ENCODE data around the gene LYPD6B. TPM values are rescaled to one million over a fixed set of nuclear protein-coding genes. Genes with fewer than 3 reads are reported as not detected.

The LYPD6B gene
- total RNA-seq, 1 experiment from 2014 or later, result 6.1 TPM

DNA sequence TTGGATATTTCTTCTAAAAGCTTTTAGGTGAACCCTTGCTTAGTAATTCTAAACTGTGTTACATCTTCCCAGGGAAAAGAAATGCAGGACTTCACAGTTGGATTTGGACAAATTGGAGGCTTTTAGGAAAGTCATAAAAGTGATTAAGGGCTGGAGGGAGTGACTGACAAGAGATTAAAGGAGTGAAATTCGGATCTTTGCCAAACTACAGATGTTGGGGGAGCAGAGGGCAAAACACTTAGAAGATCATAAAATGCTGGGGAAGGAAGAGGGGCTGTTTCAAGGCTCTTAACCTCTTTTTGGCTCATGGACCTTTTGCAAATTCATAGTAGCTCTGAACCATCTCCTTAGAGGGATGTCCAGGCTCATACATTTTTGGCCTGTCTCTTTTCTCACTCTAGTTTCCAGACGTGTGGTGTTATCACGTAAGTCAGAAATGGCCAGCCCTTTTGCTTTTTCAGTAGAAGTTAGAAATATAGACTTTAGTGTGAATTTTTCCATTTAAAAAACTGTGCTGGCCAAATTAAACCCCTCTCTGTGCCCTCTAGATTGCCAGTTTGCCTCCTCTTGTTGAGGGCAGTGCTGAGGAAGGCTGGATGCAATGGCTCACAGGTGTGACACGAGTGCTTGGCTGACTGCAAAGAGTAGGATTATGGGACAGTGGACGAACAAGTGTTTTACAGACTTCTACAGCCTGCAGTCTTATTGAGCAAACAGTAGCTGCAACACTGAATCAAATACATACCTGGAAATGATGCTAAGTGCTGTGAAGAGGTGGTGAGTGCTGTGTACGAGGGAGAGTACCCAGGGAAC lies 109.9 kb downstream of the LYPD6B start:
- Histone ChIP-seq H3K9me2 (ENCODE audit: insufficient read depth) (no peaks in the 10 kb centered on the region), H3K9ac (ENCODE audit: low read length) (no peak overlapping the region), H4K20me1 (ENCODE audit: insufficient read depth) (no peaks in the 10 kb centered on the region), H3K27ac (ENCODE audit: low read depth, low read length) (no peak overlapping the region), H3K4me2 (ENCODE audit: low read length) (no peak overlapping the region), H3K9me3 (ENCODE audit: control insufficient read depth in 1 of 2, insufficient read depth in 1 of 2, low read depth in 1 of 2, low read length in 2 of 2) (no peaks in the 10 kb centered on the region), H2AFZ (ENCODE audit: low read depth, low read length, poor library complexity, severe bottlenecking) (no peak overlapping the region), H3K79me2 (ENCODE audit: insufficient read depth, low read length) (no peaks in the 10 kb centered on the region), H3K36me3 (ENCODE audit: control insufficient read depth in 1 of 2, insufficient read depth in 2 of 2, low read length in 2 of 2) (no peaks in the 10 kb centered on the region), H3K27me3 (ENCODE audit: insufficient read depth, low read length) (no peaks in the 10 kb centered on the region), H3K4me1 (ENCODE audit: control insufficient read depth in 1 of 2, insufficient read depth in 2 of 2, low read length in 2 of 2) (no peaks in the 10 kb centered on the region), H3K4me3 (replicated peaks in 1 of 2; ENCODE audit: low read depth in 1 of 2, low read length in 2 of 2) (no peak overlapping the region)
- DNase-seq (ENCODE audit: low read depth, low spot score) (no peak), ATAC-seq (no peak)
- RAD21 ChIA-PET (ENCODE audit: low non-redundant PET in 1 of 2, low total read pairs in 2 of 2, uncharacterized antibody in 2 of 2, unreplicated experiment in 2 of 2), result no interaction called here
- TF ChIP-seq EZH2 (IDR thresholded peaks at IDR 0.05), result no peak
- intact Hi-C loops (cut with micrococcal nuclease), result no loop called here
- BruUV-seq (replicated peaks), result no TSS peak
- CTCF ChIA-PET, result no interaction called here
- POLR2A ChIA-PET, result no interaction called here

DNA sequence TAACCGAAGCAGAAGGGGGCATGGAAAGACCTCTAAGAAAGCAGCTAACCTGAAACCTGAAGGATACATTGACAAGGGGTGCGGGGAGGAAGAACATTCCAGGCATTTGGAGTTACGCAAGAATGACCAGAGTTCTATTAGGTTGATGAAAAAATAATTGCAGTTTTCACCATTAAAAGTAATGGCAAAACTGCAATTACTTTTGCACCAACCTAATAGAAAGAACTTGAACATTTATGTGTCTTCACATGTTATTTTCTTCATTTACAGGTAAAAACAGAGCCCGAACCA lies 110.5 kb downstream of the LYPD6B start:
- Histone ChIP-seq H3K79me2 (ENCODE audit: insufficient read depth, low read length) (no peaks in the 10 kb centered on the region), H3K36me3 (ENCODE audit: control insufficient read depth in 1 of 2, insufficient read depth in 2 of 2, low read length in 2 of 2) (no peaks in the 10 kb centered on the region), H3K4me3 (replicated peaks in 1 of 2; ENCODE audit: low read depth in 1 of 2, low read length in 2 of 2) (no peak overlapping the region), H3K4me2 (ENCODE audit: low read length) (no peak overlapping the region), H4K20me1 (ENCODE audit: insufficient read depth) (no peaks in the 10 kb centered on the region), H3K9me3 (ENCODE audit: control insufficient read depth in 1 of 2, insufficient read depth in 1 of 2, low read depth in 1 of 2, low read length in 2 of 2) (no peaks in the 10 kb centered on the region), H3K4me1 (ENCODE audit: control insufficient read depth in 1 of 2, insufficient read depth in 2 of 2, low read length in 2 of 2) (no peaks in the 10 kb centered on the region), H3K9me2 (ENCODE audit: insufficient read depth) (no peaks in the 10 kb centered on the region), H2AFZ (ENCODE audit: low read depth, low read length, poor library complexity, severe bottlenecking) (no peak overlapping the region), H3K9ac (ENCODE audit: low read length) (no peak overlapping the region), H3K27me3 (ENCODE audit: insufficient read depth, low read length) (no peaks in the 10 kb centered on the region), H3K27ac (ENCODE audit: low read depth, low read length) (no peak overlapping the region)
- DNase-seq (ENCODE audit: low read depth, low spot score) (no peak), ATAC-seq (no peak)
- CTCF ChIA-PET, result no interaction called here
- intact Hi-C loops (cut with micrococcal nuclease), result no loop called here
- TF ChIP-seq SRF (IDR thresholded peaks at IDR 0.05; ENCODE audit: low read depth) (no peak), ELF1 (IDR thresholded peaks at IDR 0.05; ENCODE audit: borderline replicate concordance, low read depth) (no peak), POLR2AphosphoS5 (IDR thresholded peaks at IDR 0.05; ENCODE audit: low read depth, low read length) (no peak), YY1 (IDR thresholded peaks at IDR 0.05; ENCODE audit: extremely low read depth, insufficient replicate concordance, low read depth, low read length) (no peak), TCF7L2 (IDR thresholded peaks at IDR 0.05; ENCODE audit: borderline replicate concordance, extremely low read depth, insufficient read depth, insufficient read length) (no peak), FOSL1 (IDR thresholded peaks at IDR 0.05; ENCODE audit: low read depth) (no peak), RAD21 (IDR thresholded peaks at IDR 0.05; ENCODE audit: low read depth) (no peak)
- TF ChIP-seq, protein P1, sequence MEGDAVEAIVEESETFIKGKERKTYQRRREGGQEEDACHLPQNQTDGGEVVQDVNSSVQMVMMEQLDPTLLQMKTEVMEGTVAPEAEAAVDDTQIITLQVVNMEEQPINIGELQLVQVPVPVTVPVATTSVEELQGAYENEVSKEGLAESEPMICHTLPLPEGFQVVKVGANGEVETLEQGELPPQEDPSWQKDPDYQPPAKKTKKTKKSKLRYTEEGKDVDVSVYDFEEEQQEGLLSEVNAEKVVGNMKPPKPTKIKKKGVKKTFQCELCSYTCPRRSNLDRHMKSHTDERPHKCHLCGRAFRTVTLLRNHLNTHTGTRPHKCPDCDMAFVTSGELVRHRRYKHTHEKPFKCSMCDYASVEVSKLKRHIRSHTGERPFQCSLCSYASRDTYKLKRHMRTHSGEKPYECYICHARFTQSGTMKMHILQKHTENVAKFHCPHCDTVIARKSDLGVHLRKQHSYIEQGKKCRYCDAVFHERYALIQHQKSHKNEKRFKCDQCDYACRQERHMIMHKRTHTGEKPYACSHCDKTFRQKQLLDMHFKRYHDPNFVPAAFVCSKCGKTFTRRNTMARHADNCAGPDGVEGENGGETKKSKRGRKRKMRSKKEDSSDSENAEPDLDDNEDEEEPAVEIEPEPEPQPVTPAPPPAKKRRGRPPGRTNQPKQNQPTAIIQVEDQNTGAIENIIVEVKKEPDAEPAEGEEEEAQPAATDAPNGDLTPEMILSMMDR (IDR thresholded peaks at IDR 0.05 in 2 of 3, conservative IDR thresholded peaks at IDR 0.05 in 1 of 3; ENCODE audit: borderline replicate concordance in 1 of 3, insufficient read depth in 1 of 3, low read depth in 2 of 3, low read length in 2 of 3), result no peak
- TF ChIP-seq, protein P2, sequence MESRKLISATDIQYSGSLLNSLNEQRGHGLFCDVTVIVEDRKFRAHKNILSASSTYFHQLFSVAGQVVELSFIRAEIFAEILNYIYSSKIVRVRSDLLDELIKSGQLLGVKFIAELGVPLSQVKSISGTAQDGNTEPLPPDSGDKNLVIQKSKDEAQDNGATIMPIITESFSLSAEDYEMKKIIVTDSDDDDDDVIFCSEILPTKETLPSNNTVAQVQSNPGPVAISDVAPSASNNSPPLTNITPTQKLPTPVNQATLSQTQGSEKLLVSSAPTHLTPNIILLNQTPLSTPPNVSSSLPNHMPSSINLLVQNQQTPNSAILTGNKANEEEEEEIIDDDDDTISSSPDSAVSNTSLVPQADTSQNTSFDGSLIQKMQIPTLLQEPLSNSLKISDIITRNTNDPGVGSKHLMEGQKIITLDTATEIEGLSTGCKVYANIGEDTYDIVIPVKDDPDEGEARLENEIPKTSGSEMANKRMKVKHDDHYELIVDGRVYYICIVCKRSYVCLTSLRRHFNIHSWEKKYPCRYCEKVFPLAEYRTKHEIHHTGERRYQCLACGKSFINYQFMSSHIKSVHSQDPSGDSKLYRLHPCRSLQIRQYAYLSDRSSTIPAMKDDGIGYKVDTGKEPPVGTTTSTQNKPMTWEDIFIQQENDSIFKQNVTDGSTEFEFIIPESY (IDR thresholded peaks at IDR 0.05; ENCODE audit: extremely low read depth, insufficient replicate concordance, low read length), result no peak
- POLR2A ChIA-PET, result no interaction called here
- RAD21 ChIA-PET (ENCODE audit: low non-redundant PET in 1 of 2, low total read pairs in 2 of 2, uncharacterized antibody in 2 of 2, unreplicated experiment in 2 of 2), result no interaction called here
- no TSS peak for BruUV-seq (replicated peaks)
